H1 (cell line): ENCODE results near the gene MX1. TPM values are rescaled to one million over a fixed set of nuclear protein-coding genes. Genes with fewer than 3 reads are reported as not detected.

ENCODE experiments used
- CTCF ChIA-PET: fragments of 300-600 bp; sonication (Branson Sonifier 250); formaldehyde crosslinking; loops from one replicate; lab custom pipeline; 2021; ENCODE audit not compliant: partially characterized antibody; lab: Charles Lee
- POLR2A ChIA-PET: fragments of 300-600 bp; sonication (Branson Sonifier 250); formaldehyde crosslinking; loops from one replicate; lab custom pipeline; 2021; ENCODE audit warnings: inconsistent platforms; ENCODE audit not compliant: partially characterized antibody; lab: Charles Lee
- DNase-seq, 2 experiments: peaks; one replicate each; pipeline versions ENCODE4 v3.0.0 to v3.0.0-alpha.2; 2010 to 2022; ENCODE audit warnings: low spot score in 2 of 2, low read depth in 1 of 2, mixed read lengths in 1 of 2
- FAIRE-seq: peaks from 2 replicates; lab custom pipeline; 2011; peaks lifted over from hg19 to GRCh38; lab: Jason Lieb, UNC
- H2AFZ ChIP-seq: 2 replicates; pipeline ENCODE4 v1.8.1; 2012; ENCODE audit warnings: low read length, inconsistent platforms
- H2AK5ac ChIP-seq: 2 replicates; pipeline ENCODE4 v1.6.1; 2013; ENCODE audit warnings: low read depth, low read length
- H2BK120ac ChIP-seq: replicated peaks from 2 replicates; pipeline ENCODE3; 2013; ENCODE audit warnings: low read depth, low read length, inconsistent platforms
- H2BK12ac ChIP-seq: 2 replicates; pipeline ENCODE4 v1.6.1; 2013; ENCODE audit warnings: low read depth, low read length
- H2BK15ac ChIP-seq: 2 replicates; pipeline ENCODE4 v1.6.1; 2013; ENCODE audit warnings: low read length
- H2BK20ac ChIP-seq: 2 replicates; pipeline ENCODE4 v1.6.1; 2013; ENCODE audit warnings: low read length
- H2BK5ac ChIP-seq: 2 replicates; pipeline ENCODE4 v1.6.1; 2013; ENCODE audit warnings: low read depth, low read length
- H3K14ac ChIP-seq: 2 replicates; pipeline ENCODE4 v1.6.1; 2013; ENCODE audit warnings: inconsistent platforms; ENCODE audit not compliant: insufficient read length
- H3K18ac ChIP-seq: 2 replicates; pipeline ENCODE4 v1.6.1; 2013; ENCODE audit warnings: low read length; ENCODE audit errors: extremely low read depth
- H3K23ac ChIP-seq: 2 replicates; pipeline ENCODE4 v1.6.1; 2013; ENCODE audit warnings: inconsistent platforms; ENCODE audit not compliant: insufficient read length
- H3K23me2 ChIP-seq: 2 replicates; pipeline ENCODE4 v1.6.1; 2013; ENCODE audit warnings: low read depth, low read length
- H3K27ac ChIP-seq: 2 replicates; pipeline ENCODE4 v1.6.1; 2011; ENCODE audit warnings: low read depth, low read length, inconsistent platforms
- H3K27me3 ChIP-seq, 4 experiments: replicated peaks in 1 of 4; 1 replicate in 1 of 4; 2 replicates in 3 of 4; pipeline versions ENCODE4 v1.6.1 to v1.8.1; 2011 to 2013; ENCODE audit warnings: low read length in 3 of 4, mild to moderate bottlenecking in 3 of 4, inconsistent platforms in 2 of 4, mixed read lengths in 2 of 4, moderate library complexity in 1 of 4; ENCODE audit not compliant: control insufficient read depth in 3 of 4, insufficient read depth in 3 of 4; ENCODE audit errors: extremely low read depth in 1 of 4
- H3K36me3 ChIP-seq, 4 experiments: 2 replicates each; pipeline versions ENCODE4 v1.6.1 to v1.8.1; 2011 to 2013; ENCODE audit warnings: mild to moderate bottlenecking in 4 of 4, low read length in 3 of 4, moderate library complexity in 2 of 4, control low read depth in 1 of 4, inconsistent platforms in 1 of 4; ENCODE audit not compliant: insufficient read depth in 4 of 4, control insufficient read depth in 2 of 4
- H3K4ac ChIP-seq: replicated peaks from 2 replicates; pipeline ENCODE3; 2013; ENCODE audit warnings: low read length, low read depth, mixed read lengths, inconsistent platforms; ENCODE audit not compliant: insufficient read length
- H3K4me1 ChIP-seq, 4 experiments: replicated peaks in 1 of 4; 1 replicate in 1 of 4; 2 replicates in 3 of 4; pipeline versions ENCODE4 v1.6.1 to v1.8.1; 2011 to 2013; ENCODE audit warnings: low read length in 3 of 4, inconsistent platforms in 2 of 4, mixed read lengths in 1 of 4; ENCODE audit not compliant: insufficient read depth in 4 of 4, control insufficient read depth in 3 of 4
- H3K4me2 ChIP-seq, 2 experiments: 2 replicates each; pipeline versions ENCODE4 v1.6.1 to v1.8.1; 2011 to 2013; ENCODE audit warnings: low read depth in 2 of 2, low read length in 2 of 2, control low read depth in 1 of 2, inconsistent platforms in 1 of 2, mild to moderate bottlenecking in 1 of 2; ENCODE audit not compliant: insufficient read depth in 1 of 2
- H3K4me3 ChIP-seq, 4 experiments: fragments of 200-600, 300-600 bp in 1 of 4; sonication (generic), shearing (Covaris generic), sonication (Bioruptor Twin) in 1 of 4; 2 replicates each; pipeline versions ENCODE4 v1.5.1 to v1.8.1; 2011 to 2016; ENCODE audit warnings: low read length in 4 of 4, low read depth in 3 of 4, control low read depth in 2 of 4, inconsistent platforms in 2 of 4, mild to moderate bottlenecking in 2 of 4, mixed read lengths in 1 of 4, moderate library complexity in 1 of 4; ENCODE audit not compliant: insufficient read depth in 2 of 4; ENCODE audit errors: extremely low read depth in 1 of 4
- H3K56ac ChIP-seq: replicated peaks from 2 replicates; pipeline ENCODE3; 2013; ENCODE audit warnings: low read depth, mild to moderate bottlenecking, mixed read lengths, low read length, inconsistent platforms; ENCODE audit not compliant: insufficient read length
- H3K79me1 ChIP-seq: 2 replicates; pipeline ENCODE4 v1.6.1; 2013; ENCODE audit warnings: low read depth, low read length, control low read depth
- H3K79me2 ChIP-seq, 2 experiments: 2 replicates each; pipeline versions ENCODE4 v1.6.1 to v1.8.1; 2012 to 2013; ENCODE audit warnings: low read length in 2 of 2, mild to moderate bottlenecking in 2 of 2, inconsistent platforms in 1 of 2; ENCODE audit not compliant: insufficient read depth in 2 of 2, control insufficient read depth in 1 of 2
- H3K9ac ChIP-seq, 4 experiments: replicated peaks in 1 of 4; 1 replicate in 1 of 4; 2 replicates in 3 of 4; pipeline versions ENCODE4 v1.6.1 to v1.8.1; 2011 to 2013; ENCODE audit warnings: low read depth in 3 of 4, low read length in 3 of 4, control low read depth in 2 of 4, mild to moderate bottlenecking in 2 of 4, moderate library complexity in 2 of 4, inconsistent platforms in 1 of 4; ENCODE audit errors: extremely low read depth in 1 of 4
- H3K9me3 ChIP-seq, 2 experiments: 2 replicates each; pipeline versions ENCODE4 v1.6.1 to v1.8.1; 2012 to 2013; ENCODE audit warnings: mild to moderate bottlenecking in 2 of 2, moderate library complexity in 2 of 2, control low read depth in 1 of 2, inconsistent platforms in 1 of 2, low read depth in 1 of 2, low read length in 1 of 2, mixed read lengths in 1 of 2; ENCODE audit not compliant: insufficient read depth in 2 of 2
- H4K20me1 ChIP-seq, 2 experiments: replicated peaks in 1 of 2; 2 replicates each; pipeline versions ENCODE3 to v1.8.1; 2011 to 2013; ENCODE audit warnings: inconsistent platforms in 2 of 2, low read length in 2 of 2, mild to moderate bottlenecking in 1 of 2; ENCODE audit not compliant: insufficient read depth in 2 of 2, control insufficient read depth in 1 of 2
- H4K5ac ChIP-seq: 2 replicates; pipeline ENCODE4 v1.6.1; 2013; ENCODE audit warnings: low read length, low read depth, mixed read lengths, inconsistent platforms; ENCODE audit not compliant: insufficient read length
- H4K8ac ChIP-seq: 2 replicates; pipeline ENCODE4 v1.8.0; 2013; ENCODE audit warnings: mild to moderate bottlenecking, moderate library complexity, low read length, inconsistent platforms; ENCODE audit not compliant: insufficient read depth; ENCODE audit errors: extremely low read depth
- H4K91ac ChIP-seq: replicated peaks from 2 replicates; pipeline ENCODE3; 2013; ENCODE audit warnings: low read length, mixed read lengths, inconsistent platforms; ENCODE audit not compliant: insufficient read length
- CTCF ChIP-seq, 3 experiments: IDR thresholded peaks; 1 replicate in 2 of 3; 2 replicates in 1 of 3; pipeline versions ENCODE4 v1.5.1 to v1.6.1; 2011; ENCODE audit warnings: low read length in 3 of 3, mild to moderate bottlenecking in 3 of 3, inconsistent platforms in 2 of 3, low read depth in 1 of 3, moderate library complexity in 1 of 3; ENCODE audit not compliant: insufficient read depth in 1 of 3; ENCODE audit errors: control extremely low read depth in 1 of 3
- GTF2F1 ChIP-seq: IDR thresholded peaks from 2 replicates; pipeline ENCODE4 v1.6.1; 2012; ENCODE audit warnings: low read depth, low read length, improper control_type of control experiment, borderline replicate concordance
- KDM1A ChIP-seq: fragments of 200-600, 300-600 bp; sonication (generic); IDR thresholded peaks from 2 replicates; pipeline ENCODE4 v1.7.1; 2016; ENCODE audit warnings: mild to moderate bottlenecking, low read length, borderline replicate concordance
- KDM4A ChIP-seq: IDR thresholded peaks from one replicate; pipeline ENCODE4 v1.7.1; 2012; ENCODE audit warnings: low read depth, mild to moderate bottlenecking, moderate library complexity, low read length, inconsistent platforms; ENCODE audit not compliant: severe bottlenecking
- NRF1 ChIP-seq: IDR thresholded peaks from 2 replicates; pipeline ENCODE4 v1.6.1; 2011; ENCODE audit warnings: mild to moderate bottlenecking, low read depth, low read length, improper control_type of control experiment
- RNF2 ChIP-seq: fragments of 200-900, 300-1000 bp; sonication (generic); IDR thresholded peaks from 2 replicates; pipeline ENCODE4 v1.7.1; 2016; ENCODE audit warnings: borderline replicate concordance, low read depth, mild to moderate bottlenecking, antibody characterized with exemption, low read length; ENCODE audit not compliant: poor library complexity, severe bottlenecking; ENCODE audit errors: missing control alignments
- SP2 ChIP-seq: IDR thresholded peaks from 2 replicates; pipeline ENCODE4 v1.6.1; 2012; ENCODE audit warnings: mild to moderate bottlenecking, low read length, inconsistent platforms
- SUZ12 ChIP-seq: fragments of 200-600 bp; sonication (generic); IDR thresholded peaks from 2 replicates; pipeline ENCODE4 v1.6.1; 2012; ENCODE audit warnings: mild to moderate bottlenecking, inconsistent platforms, low read length, moderate library complexity, mixed read lengths
- ZNF274 ChIP-seq: IDR thresholded peaks from 2 replicates; pipeline ENCODE4 v1.7.0; 2012; ENCODE audit warnings: low read length, borderline replicate concordance; ENCODE audit errors: extremely low read depth
- WGBS, 2 experiments: shearing (Covaris generic) in 1 of 2; methylation state at CpG; one replicate each; pipeline versions ENCODE4 v1.1.6 to v1.1.7; 2013 to 2015; ENCODE audit warnings: low lambda C conversion rate in 2 of 2, mixed read lengths in 2 of 2, inconsistent platforms in 1 of 2, low coverage in 1 of 2, missing lambda C conversion rate in 1 of 2; ENCODE audit not compliant: insufficient replicate concordance in 2 of 2, insufficient coverage in 1 of 2, insufficient read length in 1 of 2; ENCODE audit errors: extremely low coverage in 1 of 2, missing lambda C conversion rate in 1 of 2; 5-methylcytosine and 5-hydroxymethylcytosine counted together
- polyA plus RNA-seq, 7 experiments: library from polyadenylated mRNA; depleted of rRNA in 3 of 7; stranded (reverse) in 5 of 7; unstranded in 2 of 7; fragments of >200 nt in 5 of 7; fragments of 200-250 nt in 2 of 7; gene quantifications; 1 replicate in 5 of 7; 2 replicates in 1 of 7; 4 replicates in 1 of 7; pipeline versions ENCODE4 v1.2.1 to v1.2.3, GENCODE V29; 2011 to 2013; ENCODE audit warnings: missing spikeins in 2 of 7, mixed read lengths in 2 of 7
- total RNA-seq: library from RNA; stranded (reverse); fragmentation: NEBNext Ultra II Directional; extraction: Animal tissue kit (Norgen Biotek cat#: 25700); gene quantifications from 2 replicates; pipeline ENCODE4 v1.2.1, GENCODE V29; 2021

The MX1 gene
- total and polyA plus RNA-seq, 2 of the 8 experiments (the other 6 are each of a cell fraction or from before 2014, with no cell fraction given): 3.8 to 5.7 TPM

GRCh38 chr21:41403331-41403730 lies 22.7 kb upstream of the MX1 start:
- H2AK5ac ChIP-seq: no peak overlapping the region
- H4K91ac ChIP-seq: no peak overlapping the region
- no peak overlapping the region for H2AFZ ChIP-seq
- H4K8ac ChIP-seq: no peak overlapping the region
- H2BK20ac ChIP-seq: no peak overlapping the region
- no peaks in the 10 kb centered on the region for H3K4me1 ChIP-seq
- TF ChIP-seq KDM4A (no peak), NRF1 (no peak), ZNF274 (no peak), RNF2 (no peak), SUZ12 (no peak), SP2 (no peak), CTCF (IDR thresholded peaks at IDR 0.05; ENCODE audit: control extremely low read depth in 1 of 3, insufficient read depth in 1 of 3, low read depth in 1 of 3, low read length in 3 of 3) (no peak), KDM1A (no peak), GTF2F1 (no peak)
- TF ChIP-seq, all 59 proteins: peak for 0
- no peak overlapping the region for H3K9ac ChIP-seq
- no peak for DNase-seq
- H3K4me2 ChIP-seq: no peak overlapping the region
- no peak overlapping the region for H3K18ac ChIP-seq
- no peak overlapping the region for H3K4me3 ChIP-seq
- H3K27me3 ChIP-seq: no peaks in the 10 kb centered on the region
- no peak overlapping the region for H3K23ac ChIP-seq
- H2BK5ac ChIP-seq: no peak overlapping the region
- no peak for FAIRE-seq
- WGBS, 2 experiments: 91% methylated on average over 9 of the region's 9 CpGs; no CpG with 5 or more reads in 1 of the 2 experiments
- H2BK12ac ChIP-seq: no peak overlapping the region
- ChIA-PET CTCF (interaction anchor here (0.6 to 2.3 kb wide), 7 partner anchors 9 to 122 kb away, joined by 3 to 13 read pairs (median 3); no protein-coding TSS in a partner anchor), POLR2A (no interaction called here)
- H3K27ac ChIP-seq: no peak overlapping the region
- H2BK15ac ChIP-seq: no peak overlapping the region
- no peaks in the 10 kb centered on the region for H3K79me1 ChIP-seq
- H3K9me3 ChIP-seq: no peaks in the 10 kb centered on the region
- H3K36me3 ChIP-seq: no peaks in the 10 kb centered on the region
- no peak overlapping the region for H3K14ac ChIP-seq
- no peak overlapping the region for H3K4ac ChIP-seq
- H3K56ac ChIP-seq: no peak overlapping the region
- no peaks in the 10 kb centered on the region for H3K79me2 ChIP-seq
- no peak overlapping the region for H2BK120ac ChIP-seq
- H3K23me2 ChIP-seq: no peaks in the 10 kb centered on the region
- H4K20me1 ChIP-seq: no peaks in the 10 kb centered on the region
- no peak overlapping the region for H4K5ac ChIP-seq
